ENCODE data around the gene KCNJ11.

GRCh38 chr11:17421781-17422180, 33.3 kb upstream of the KCNJ11 start:
- TF ChIP-seq CTCF (IDR thresholded peaks at IDR 0.05; ENCODE audit: low read length) = no peak
- no peak for TF ChIP-seq EZH2 (IDR thresholded peaks at IDR 0.05; ENCODE audit: borderline replicate concordance, low read length)

All from OCI-LY1 (cell line).